Measurements from ENCODE around the gene VKORC1L1.

GRCh38 chr7:65953890-65954450 is 81.1 kb downstream of the VKORC1L1 start:
- TF ChIP-seq CTCF (conservative IDR thresholded peaks at IDR 0.05) = no peak
- TF ChIP-seq EZH2 (IDR thresholded peaks at IDR 0.05; ENCODE audit: low read depth) = no peak
